ENCODE measurements around the gene ARL8A.
"Not testable (repeated sequence)": the region's sequence is repeated elsewhere in the genome, so short reads cannot be mapped to it uniquely, and the experiment has no call there.

- TF ChIP-seq CTCF, POLR2A (IDR thresholded peaks at IDR 0.05): not testable (repeated sequence)
Measured at GRCh38 chr1:202191391-202191790, 46.9 kb upstream of the ARL8A start.

Data from right lobe of liver (tissue), 4 donors.